Liver (tissue), 9 donors: Measurements from ENCODE around the gene COX7A2. TPM values are rescaled to one million over a fixed set of nuclear protein-coding genes. Genes with fewer than 3 reads are reported as not detected.
A peak's percentile ranks its signal among the peaks of the same experiment; 100 is the strongest.

Source experiments
- DNase-seq: peaks from one replicate; pipeline ENCODE4 v3.0.0-alpha.2; 2017; ENCODE audit warnings: low spot score
- H3K27ac ChIP-seq, 2 donors: one replicate each; pipeline ENCODE4 v1.7.0; 2013; ENCODE audit warnings: inconsistent platforms in 2 of 2, low read length in 2 of 2, control low read depth in 1 of 2, low read depth in 1 of 2, mild to moderate bottlenecking in 1 of 2
- H3K27me3 ChIP-seq, 4 donors: one replicate each; pipeline versions ENCODE4 v1.6.1 to v1.7.0; 2013; ENCODE audit warnings: low read length in 3 of 4, inconsistent platforms in 1 of 4, mild to moderate bottlenecking in 1 of 4, moderate library complexity in 1 of 4; ENCODE audit not compliant: control insufficient read depth in 4 of 4, insufficient read depth in 4 of 4
- H3K36me3 ChIP-seq, 4 donors: one replicate each; pipeline versions ENCODE4 v1.6.1 to v1.7.0; 2013; ENCODE audit warnings: low read length in 3 of 4, mild to moderate bottlenecking in 3 of 4, low read depth in 1 of 4, moderate library complexity in 1 of 4; ENCODE audit not compliant: control insufficient read depth in 4 of 4, insufficient read depth in 3 of 4
- H3K4me1 ChIP-seq, 4 donors: one replicate each; pipeline versions ENCODE4 v1.6.1 to v1.7.0; 2013; ENCODE audit warnings: low read length in 3 of 4, mild to moderate bottlenecking in 3 of 4, moderate library complexity in 1 of 4; ENCODE audit not compliant: control insufficient read depth in 4 of 4, insufficient read depth in 4 of 4
- H3K4me3 ChIP-seq, 3 donors: one replicate each; pipeline versions ENCODE4 v1.6.1 to v1.7.0; 2013; ENCODE audit warnings: low read length in 3 of 3, control low read depth in 1 of 3, low read depth in 1 of 3, mild to moderate bottlenecking in 1 of 3
- H3K9ac ChIP-seq, 2 donors: one replicate each; pipeline ENCODE4 v1.7.0; 2013; ENCODE audit warnings: low read length in 2 of 2, mild to moderate bottlenecking in 2 of 2, moderate library complexity in 2 of 2, control low read depth in 1 of 2, low read depth in 1 of 2
- H3K9me3 ChIP-seq, 4 donors: one replicate each; pipeline versions ENCODE4 v1.6.1 to v1.7.0; 2013; ENCODE audit warnings: low read length in 3 of 4; ENCODE audit not compliant: control insufficient read depth in 4 of 4
- ATF3 ChIP-seq: IDR thresholded peaks from 2 replicates; pipeline ENCODE4 v1.6.1; 2016; ENCODE audit warnings: antibody characterized with exemption
- CTCF ChIP-seq: fragments of 150-350 bp; IDR thresholded peaks from 2 replicates; pipeline ENCODE4 v1.5.1; 2017; ENCODE audit warnings: improper control_type of control experiment, low read depth, low read length; ENCODE audit not compliant: missing input control
- EGR1 ChIP-seq, 2 donors: IDR thresholded peaks; 2 replicates each; pipeline ENCODE4 v1.6.1; 2016 to 2018; ENCODE audit warnings: antibody characterized with exemption in 2 of 2, low read depth in 2 of 2
- FOXA1 ChIP-seq: IDR thresholded peaks from 2 replicates; pipeline ENCODE4 v1.6.1; 2016; ENCODE audit warnings: antibody characterized with exemption
- GABPA ChIP-seq, 2 donors: IDR thresholded peaks in 1 of 2; conservative IDR thresholded peaks in 1 of 2; 2 replicates each; pipeline ENCODE4 v1.6.1; 2016; ENCODE audit warnings: antibody characterized with exemption in 2 of 2, mild to moderate bottlenecking in 1 of 2, moderate library complexity in 1 of 2
- HNF4A ChIP-seq, 2 donors: conservative IDR thresholded peaks; 2 replicates each; pipeline ENCODE4 v1.6.1; 2016; ENCODE audit warnings: antibody characterized with exemption in 2 of 2, mild to moderate bottlenecking in 2 of 2
- HNF4G ChIP-seq: IDR thresholded peaks from 2 replicates; pipeline ENCODE4 v1.6.1; 2016; ENCODE audit warnings: antibody characterized with exemption
- JUND ChIP-seq, 2 donors: IDR thresholded peaks; 2 replicates each; pipeline ENCODE4 v1.6.1; 2016; ENCODE audit warnings: antibody characterized with exemption in 2 of 2
- MAX ChIP-seq: IDR thresholded peaks from 2 replicates; pipeline ENCODE4 v1.6.1; 2016; ENCODE audit warnings: antibody characterized with exemption
- NR2F2 ChIP-seq: IDR thresholded peaks from 2 replicates; pipeline ENCODE4 v1.6.1; 2016; ENCODE audit warnings: antibody characterized with exemption
- RAD21 ChIP-seq, 2 donors: IDR thresholded peaks; 2 replicates each; pipeline ENCODE4 v1.6.1; 2016; ENCODE audit warnings: antibody characterized with exemption in 2 of 2, mild to moderate bottlenecking in 2 of 2
- REST ChIP-seq: IDR thresholded peaks from 2 replicates; pipeline ENCODE4 v1.6.1; 2016; ENCODE audit warnings: antibody characterized with exemption, mild to moderate bottlenecking
- RXRA ChIP-seq, 2 donors: IDR thresholded peaks; 2 replicates each; pipeline ENCODE4 v1.6.1; 2017 to 2018; ENCODE audit warnings: antibody characterized with exemption in 2 of 2, mild to moderate bottlenecking in 1 of 2
- ZBTB33 ChIP-seq: IDR thresholded peaks from 2 replicates; pipeline ENCODE4 v1.6.1; 2016; ENCODE audit warnings: antibody characterized with exemption
- WGBS: extraction: QIAGEN DNeasy Blood & Tissue Kit; methylation state at CpG from one replicate; pipeline ENCODE4 v1.1.7; 2013; 5-methylcytosine and 5-hydroxymethylcytosine counted together
- polyA plus RNA-seq, 2 donors: library from polyadenylated mRNA; stranded (reverse) in 1 of 2; unstranded in 1 of 2; fragments of 200-250 nt in 1 of 2; fragments of >200 nt in 1 of 2; fragmentation: Nextera tagmentation in 1 of 2; extraction: Ambion mirVana in 1 of 2; gene quantifications; one replicate each; pipeline versions ENCODE4 v1.2.1 to v1.2.3, GENCODE V29; 2013 to 2015
- total RNA-seq, 2 donors: library from RNA; depleted of rRNA; stranded (reverse); fragments of >200 nt; gene quantifications; one replicate each; pipeline ENCODE4 v1.2.3, GENCODE V29; 2014
- donor health status: healthy.
- donor health status: healthy.
- donor health status: healthy.
- donor health status: healthy.
- donor health status: healthy.

The COX7A2 gene
- total and polyA plus RNA-seq, 4 donors: 69.8 to 583 (median 289) TPM

GRCh38 chr6:75213112-75213511 lies 30.5 kb downstream of the COX7A2 start:
- peaks cover 5 to 18% (median 12%) of the 10 kb centered on the region in 4 donors for H3K4me1 ChIP-seq
- TF ChIP-seq JUND (IDR thresholded peaks at IDR 0.05) (no peak), ATF3 (no peak), HNF4G (no peak), NR2F2 (no peak), MAX (no peak), ZBTB33 (no peak)
- no peak for DNase-seq
- H3K27ac ChIP-seq: no peak overlapping the region
- no peak overlapping the region for H3K4me3 ChIP-seq
- H3K27me3 ChIP-seq: peaks cover 0 to 4% (median under 1%) of the 10 kb centered on the region in 4 donors
- no peaks in the 10 kb centered on the region for H3K9me3 ChIP-seq
- no peak overlapping the region for H3K9ac ChIP-seq
- H3K36me3 ChIP-seq: no peaks in the 10 kb centered on the region
- 51% methylated on average over 1 of the region's 1 CpG for WGBS

- peak overlapping the region in 1 of 2 donors; percentile 9 for H3K27ac ChIP-seq
- WGBS: 10% methylated on average over 3 of the region's 3 CpGs
Measured at GRCh38 chr6:75211920-75212590, 31.5 kb downstream of the COX7A2 start.

GRCh38 chr6:75210885-75211739 lies 32.5 kb downstream of the COX7A2 start:
- no peak for DNase-seq
- Histone ChIP-seq H3K4me3 (no peak overlapping the region), H3K9ac (no peak overlapping the region), H3K36me3 (no peaks in the 10 kb centered on the region), H3K4me1 (peaks cover 9 to 33% (median 22%) of the 10 kb centered on the region in 4 donors), H3K9me3 (no peaks in the 10 kb centered on the region), H3K27ac (no peak overlapping the region), H3K27me3 (peaks cover 0 to 9% (median 4%) of the 10 kb centered on the region in 4 donors)
- WGBS: 24% methylated on average over 10 of the region's 10 CpGs
- TF ChIP-seq NR2F2 (no peak), ATF3 (no peak), REST (no peak), RAD21 (IDR thresholded peaks at IDR 0.05) (peak; percentile 76 to 88), EGR1 (IDR thresholded peaks at IDR 0.05; ENCODE audit: low read depth in 2 of 2) (no peak), MAX (no peak), CTCF (peak; percentile 79), GABPA (IDR thresholded peaks at IDR 0.05 in 1 of 2, conservative IDR thresholded peaks at IDR 0.05 in 1 of 2) (no peak)

More at GRCh38 chr6:75211920-75212590, 31.5 kb downstream of the COX7A2 start:
- peak in 1 of 2 donors; percentile 35 for TF ChIP-seq JUND (IDR thresholded peaks at IDR 0.05)
- peak in 1 of 2 donors; percentile 36 for TF ChIP-seq HNF4A (conservative IDR thresholded peaks at IDR 0.05)
- peak in 1 of 2 donors; percentile 4 for TF ChIP-seq RXRA (IDR thresholded peaks at IDR 0.05)
- no peak for TF ChIP-seq FOXA1
- H3K4me1 ChIP-seq: peaks cover 7 to 24% (median 18%) of the 10 kb centered on the region in 4 donors
- no peak overlapping the region for H3K4me3 ChIP-seq
- no peaks in the 10 kb centered on the region for H3K36me3 ChIP-seq
- H3K9me3 ChIP-seq: no peaks in the 10 kb centered on the region
- DNase-seq: no peak
- H3K9ac ChIP-seq: no peak overlapping the region
- peaks cover 0 to 4% (median 2%) of the 10 kb centered on the region in 4 donors for H3K27me3 ChIP-seq
